GM21423 (cell line): ENCODE measurements around the gene JARID2.

Source experiments
- ATAC-seq: cut with Tn5 transposase; IDR thresholded peaks from one replicate; pipeline ENCODE4 v1.9.1; 2021; ENCODE audit warnings: mild to moderate bottlenecking, moderate library complexity; ENCODE audit not compliant: unreplicated experiment

Gene JARID2

GRCh38 chr6:15350386-15351083 is 104.7 kb downstream of the JARID2 start:
- ATAC-seq = no peak

- no peak for ATAC-seq
Measured at GRCh38 chr6:15351631-15352030, 105.8 kb downstream of the JARID2 start.

DNA sequence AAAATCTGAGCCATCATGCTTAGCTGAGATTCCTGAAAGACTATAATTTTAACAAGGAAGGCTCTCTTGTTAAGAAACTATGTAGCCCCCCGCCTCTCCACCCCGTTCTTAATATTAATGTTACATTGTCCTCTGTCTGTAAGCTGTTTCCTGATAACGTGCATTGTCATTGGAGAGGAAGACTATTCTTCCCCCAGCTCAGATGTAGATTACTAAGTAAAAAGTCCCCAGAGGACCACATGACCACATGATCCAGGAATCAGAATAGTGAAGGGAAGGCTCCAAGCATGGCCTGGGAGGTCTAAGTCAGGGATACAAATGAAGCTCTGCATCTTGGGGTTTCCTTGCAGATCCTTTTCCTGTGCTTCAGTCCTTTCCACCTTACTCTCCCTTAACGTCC is 106.4 kb downstream of the JARID2 start:
- no peak for ATAC-seq

DNA sequence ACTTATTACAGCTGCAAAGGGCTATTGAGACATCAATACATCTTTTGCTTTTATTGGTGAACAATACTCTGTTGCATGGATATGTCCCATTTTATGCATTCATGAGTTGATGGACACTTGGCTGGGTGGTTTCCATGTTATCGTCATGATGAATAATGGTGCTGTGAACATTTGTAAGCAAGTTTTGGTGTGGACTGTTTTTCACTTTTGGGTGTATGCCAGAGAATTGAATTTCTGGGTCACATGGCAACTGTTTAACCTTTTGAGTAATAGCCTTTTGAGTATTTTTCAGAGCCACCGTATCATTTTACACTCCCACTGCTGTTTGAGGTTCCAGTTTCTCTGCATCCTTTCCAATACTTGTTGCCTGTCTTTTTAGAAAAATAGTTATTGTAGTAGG is 107.0 kb downstream of the JARID2 start:
- ATAC-seq = no peak

DNA sequence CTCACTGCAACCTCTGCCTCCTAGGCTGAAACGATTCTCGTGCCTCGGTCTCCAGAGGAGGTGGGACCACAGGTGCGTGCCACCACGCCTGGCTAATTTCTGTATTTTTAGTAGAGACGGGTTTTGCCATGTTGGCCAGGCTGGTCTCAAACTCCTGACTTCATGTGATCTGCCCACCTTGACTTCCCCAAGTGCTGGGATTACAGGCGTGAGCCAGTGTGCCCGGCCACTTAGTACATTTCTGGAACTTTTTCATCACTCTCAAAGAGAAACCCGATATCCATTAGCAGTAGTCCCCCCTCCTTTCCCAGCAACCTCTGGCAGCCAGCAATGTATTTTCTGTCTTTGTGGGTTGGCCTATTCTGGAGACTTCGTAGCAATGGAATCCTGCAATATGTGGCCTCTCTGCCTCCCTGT is 109.8 kb downstream of the JARID2 start:
- no peak for ATAC-seq

GRCh38 chr6:15356179-15356578 is 110.3 kb downstream of the JARID2 start:
- ATAC-seq = no peak

GRCh38 chr6:15356937-15357336 is 111.1 kb downstream of the JARID2 start:
- ATAC-seq = no peak

GRCh38 chr6:15357782-15358181 is 111.9 kb downstream of the JARID2 start:
- ATAC-seq = no peak

DNA sequence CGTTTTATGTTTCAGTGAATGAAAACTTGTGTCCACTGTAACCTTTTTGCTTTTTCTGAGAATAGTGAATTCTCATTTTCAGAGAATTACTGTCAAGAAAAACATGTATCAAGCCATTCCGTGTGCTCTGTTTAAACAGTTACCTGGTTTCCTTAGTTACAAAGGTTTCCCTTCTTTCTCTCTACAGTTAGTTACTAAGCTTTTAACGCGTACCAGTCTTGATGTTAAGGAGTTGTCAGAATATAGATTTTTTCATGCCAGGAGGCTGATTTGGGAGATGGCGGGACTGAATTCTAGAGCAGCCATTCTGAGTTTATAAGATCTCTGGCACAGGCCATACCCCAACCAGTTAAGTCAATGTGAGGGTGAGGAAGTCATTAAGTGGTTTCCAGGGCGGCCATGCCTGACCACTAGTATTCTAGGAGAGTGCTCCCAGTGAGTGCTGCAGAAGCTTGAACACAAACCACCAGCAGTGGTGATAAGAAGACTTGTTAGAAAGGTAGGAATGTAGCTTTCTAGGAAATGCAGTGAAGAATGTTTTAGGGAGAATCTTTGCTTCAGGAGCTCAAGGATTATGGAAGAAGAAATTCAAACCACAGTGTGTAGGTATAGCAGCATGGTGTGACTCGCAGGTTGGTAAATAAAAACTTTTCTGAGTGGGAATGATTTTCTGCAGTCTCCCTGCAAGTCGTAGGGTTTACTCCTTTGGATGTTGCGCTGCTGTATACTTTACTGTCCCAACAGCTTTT is 112.9 kb downstream of the JARID2 start:
- peak; percentile 52 for ATAC-seq

DNA sequence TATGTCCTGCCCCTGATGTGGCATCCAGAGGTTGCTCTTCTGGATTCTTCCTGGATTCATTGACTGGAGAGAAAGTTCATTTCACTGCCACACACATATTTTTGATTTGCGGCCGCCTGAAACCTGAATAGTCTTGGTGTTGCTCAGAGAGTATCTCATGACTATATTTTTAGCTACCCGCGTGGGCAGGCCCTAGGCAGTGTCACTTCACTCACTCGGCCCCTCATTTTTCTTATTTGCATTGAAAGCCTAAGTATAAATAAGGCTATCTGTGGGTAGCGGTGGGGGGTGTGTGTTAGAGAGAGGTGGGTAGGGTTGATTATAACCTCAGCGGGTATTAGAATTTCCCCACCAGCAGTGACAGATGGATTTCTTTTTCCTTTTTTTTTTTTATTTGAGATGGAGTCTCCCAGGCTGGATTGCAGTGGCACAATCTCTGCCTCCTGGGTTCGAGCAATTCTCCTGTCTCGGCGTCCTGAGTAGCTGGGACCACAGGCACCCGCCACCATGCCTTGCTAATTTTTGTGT is 113.5 kb downstream of the JARID2 start:
- peak; percentile 45 for ATAC-seq

- no peak for ATAC-seq
Measured at GRCh38 chr6:15360300-15360699, 114.4 kb downstream of the JARID2 start.

GRCh38 chr6:15361197-15361596 is 115.3 kb downstream of the JARID2 start:
- no peak for ATAC-seq

- ATAC-seq = no peak
Measured at GRCh38 chr6:15362274-15363160, 116.6 kb downstream of the JARID2 start.

DNA sequence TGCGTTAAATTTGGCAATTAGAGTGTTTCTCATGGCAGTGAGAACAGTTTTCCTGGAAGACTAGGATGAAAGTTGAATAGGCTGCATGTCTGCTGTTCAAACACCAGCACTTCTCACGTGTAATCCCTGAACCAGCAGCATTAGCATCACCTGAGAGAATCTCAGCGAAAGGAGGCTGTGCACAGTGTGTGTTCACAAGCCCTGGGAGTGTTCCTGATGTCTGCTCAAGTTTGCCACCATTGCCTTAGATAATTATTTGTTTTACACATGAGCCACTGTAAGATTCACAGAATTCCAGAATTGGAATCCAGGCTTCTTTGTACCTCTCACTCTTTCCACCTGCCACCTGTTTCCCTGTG is 117.3 kb downstream of the JARID2 start:
- no peak for ATAC-seq

- peak; percentile 56 for ATAC-seq
Measured at GRCh38 chr6:15363523-15364400, 117.9 kb downstream of the JARID2 start.

GRCh38 chr6:15364401-15365037 is 118.7 kb downstream of the JARID2 start:
- ATAC-seq = no peak

GRCh38 chr6:15365273-15365687 is 119.4 kb downstream of the JARID2 start:
- ATAC-seq = peak; percentile 36

DNA sequence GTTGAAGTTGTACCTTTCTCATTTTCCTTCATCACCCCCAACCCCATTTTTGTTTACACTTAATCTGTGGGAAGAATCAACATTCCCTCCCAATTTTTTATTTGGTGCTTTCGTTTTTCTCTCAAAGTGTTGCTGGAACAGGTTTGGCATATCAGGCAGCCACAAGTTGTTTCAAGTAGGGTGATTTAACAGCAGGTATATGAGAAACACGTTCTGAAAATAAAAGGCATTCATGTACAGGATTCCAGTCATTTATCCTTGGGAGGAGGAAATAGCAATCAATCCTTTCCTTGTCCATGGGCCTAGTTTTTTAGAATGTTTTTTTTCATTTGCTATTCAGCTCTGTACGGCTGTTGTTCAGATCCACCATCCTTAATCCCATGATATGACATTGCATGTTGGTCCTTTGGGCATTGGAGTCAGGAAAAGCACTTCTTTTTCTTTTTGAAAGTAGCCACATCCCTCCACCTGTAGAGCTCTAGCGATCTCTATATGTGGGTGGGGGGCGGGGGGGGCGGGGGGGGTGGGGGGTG is 120.2 kb downstream of the JARID2 start:
- no peak for ATAC-seq

DNA sequence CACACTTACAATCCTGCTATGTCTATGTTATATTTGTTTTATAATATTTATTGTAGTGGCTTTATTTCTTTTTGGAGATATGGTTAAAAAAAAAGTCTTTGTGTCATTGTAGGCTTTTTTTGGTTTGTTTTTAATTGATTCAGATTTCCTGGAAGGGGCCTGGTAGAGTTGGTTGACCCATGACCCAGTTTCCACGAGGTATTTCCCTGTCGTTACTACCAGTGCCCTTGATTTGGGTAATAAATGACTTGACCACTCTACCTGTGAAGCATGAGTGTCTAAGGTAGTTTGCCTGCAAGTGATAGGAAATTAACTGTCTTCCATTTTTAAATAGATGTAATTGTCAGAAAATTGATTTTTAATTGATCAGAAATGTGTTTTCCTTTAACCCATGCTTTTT is 121.0 kb downstream of the JARID2 start:
- ATAC-seq = no peak

GRCh38 chr6:15368186-15368585 is 122.3 kb downstream of the JARID2 start:
- ATAC-seq = no peak
